GM19452 (cell line): ENCODE measurements around the gene NCLN.
A peak's percentile ranks its signal among the peaks of the same experiment; 100 is the strongest.
"Not testable (repeated sequence)": the region's sequence is repeated elsewhere in the genome, so short reads cannot be mapped to it uniquely, and the experiment has no call there.

ENCODE experiments used
- ATAC-seq: cut with Tn5 transposase; IDR thresholded peaks from one replicate; pipeline ENCODE4 v1.9.1; 2021; ENCODE audit not compliant: unreplicated experiment

The NCLN gene

GRCh38 chr19:3154447-3154846 lies 31.3 kb upstream of the NCLN start:
- not testable (repeated sequence) for ATAC-seq

GRCh38 chr19:3154957-3155736 lies 30.6 kb upstream of the NCLN start:
- peak; percentile 78 for ATAC-seq

GRCh38 chr19:3157096-3157845 lies 28.5 kb upstream of the NCLN start:
- ATAC-seq, result no peak

- no peak for ATAC-seq
Observed at GRCh38 chr19:3159565-3159964, 26.2 kb upstream of the NCLN start.

- ATAC-seq, result no peak
Observed at GRCh38 chr19:3160219-3160618, 25.5 kb upstream of the NCLN start.

- ATAC-seq, result no peak
Observed at GRCh38 chr19:3161453-3161852, 24.3 kb upstream of the NCLN start.

GRCh38 chr19:3162418-3163229 lies 23.1 kb upstream of the NCLN start:
- ATAC-seq, result no peak

GRCh38 chr19:3163230-3163886 lies 22.4 kb upstream of the NCLN start:
- ATAC-seq, result no peak

GRCh38 chr19:3163943-3164342 lies 21.8 kb upstream of the NCLN start:
- no peak for ATAC-seq

- no peak for ATAC-seq
Observed at GRCh38 chr19:3167533-3168272, 18.0 kb upstream of the NCLN start.

- ATAC-seq, result no peak
Observed at GRCh38 chr19:3171894-3172672, 13.6 kb upstream of the NCLN start.

- not testable (repeated sequence) for ATAC-seq
Observed at GRCh38 chr19:3172673-3173000, 13.1 kb upstream of the NCLN start.

GRCh38 chr19:3175781-3176714 lies 9.7 kb upstream of the NCLN start:
- no peak for ATAC-seq

- ATAC-seq, result no peak
Observed at GRCh38 chr19:3176715-3177501, 8.8 kb upstream of the NCLN start.

- ATAC-seq, result no peak
Observed at GRCh38 chr19:3178377-3178972, 7.3 kb upstream of the NCLN start, which contains the start of gene S1PR4. Gene S1PR4 (plus strand): TSS chr19:3178769. CDS start chr19:3178793, 24 bp downstream.

GRCh38 chr19:3178973-3179738 lies 6.6 kb upstream of the NCLN start:
- ATAC-seq, result no peak
